ENCODE data around the gene MAP2K2. TPM values are rescaled to one million over a fixed set of nuclear protein-coding genes. Genes with fewer than 3 reads are reported as not detected.
"Not testable (repeated sequence)": the region's sequence is repeated elsewhere in the genome, so short reads cannot be mapped to it uniquely, and the experiment has no call there.

MAP2K2 gene
- total and polyA plus RNA-seq, 2 donors (not counting 3 experiments of a cell fraction or from before 2014, with no cell fraction given) = 126 to 171 TPM

GRCh38 chr19:4144666-4145249 lies 20.8 kb upstream of the MAP2K2 start:
- no peak overlapping the region for H2AFZ ChIP-seq (ENCODE audit: low read depth, low read length)
- H3K9ac ChIP-seq (replicated peaks; ENCODE audit: extremely low read depth, insufficient read depth, low read length) = no peak overlapping the region
- no peaks in the 10 kb centered on the region for H3K79me2 ChIP-seq (ENCODE audit: control insufficient read depth, insufficient read depth, low read length)
- no peak overlapping the region for H3K4me3 ChIP-seq (replicated peaks in 1 of 3; ENCODE audit: insufficient read depth in 1 of 3, low read depth in 1 of 3, low read length in 3 of 3)
- peaks cover 5% of the 10 kb centered on the region for H3K4me1 ChIP-seq (ENCODE audit: control insufficient read depth, extremely low read depth, insufficient read depth, low read length)
- no peaks in the 10 kb centered on the region for H4K20me1 ChIP-seq (replicated peaks; ENCODE audit: control insufficient read depth, extremely low read depth, insufficient read depth, low read length)
- no peak overlapping the region for H3K27ac ChIP-seq (ENCODE audit: insufficient read depth, low read depth, low read length)
- ChIA-PET CTCF (no interaction called here), POLR2A (no interaction called here)
- H3K4me2 ChIP-seq (ENCODE audit: insufficient read depth, low read length) = no peak overlapping the region
- BruUV-seq (replicated peaks) = no TSS peak
- H3K27me3 ChIP-seq (ENCODE audit: control insufficient read depth in 2 of 2, insufficient read depth in 2 of 2, low read length in 2 of 2) = no peaks in the 10 kb centered on the region
- dilution Hi-C loops (cut with MboI; ENCODE audit: extremely low pct_ligation_motif_present, low sequenced_read_pairs) (no loop called here), intact Hi-C loops (cut with micrococcal nuclease) (no loop called here)
- FAIRE-seq = no peak
- TF ChIP-seq, protein P1, sequence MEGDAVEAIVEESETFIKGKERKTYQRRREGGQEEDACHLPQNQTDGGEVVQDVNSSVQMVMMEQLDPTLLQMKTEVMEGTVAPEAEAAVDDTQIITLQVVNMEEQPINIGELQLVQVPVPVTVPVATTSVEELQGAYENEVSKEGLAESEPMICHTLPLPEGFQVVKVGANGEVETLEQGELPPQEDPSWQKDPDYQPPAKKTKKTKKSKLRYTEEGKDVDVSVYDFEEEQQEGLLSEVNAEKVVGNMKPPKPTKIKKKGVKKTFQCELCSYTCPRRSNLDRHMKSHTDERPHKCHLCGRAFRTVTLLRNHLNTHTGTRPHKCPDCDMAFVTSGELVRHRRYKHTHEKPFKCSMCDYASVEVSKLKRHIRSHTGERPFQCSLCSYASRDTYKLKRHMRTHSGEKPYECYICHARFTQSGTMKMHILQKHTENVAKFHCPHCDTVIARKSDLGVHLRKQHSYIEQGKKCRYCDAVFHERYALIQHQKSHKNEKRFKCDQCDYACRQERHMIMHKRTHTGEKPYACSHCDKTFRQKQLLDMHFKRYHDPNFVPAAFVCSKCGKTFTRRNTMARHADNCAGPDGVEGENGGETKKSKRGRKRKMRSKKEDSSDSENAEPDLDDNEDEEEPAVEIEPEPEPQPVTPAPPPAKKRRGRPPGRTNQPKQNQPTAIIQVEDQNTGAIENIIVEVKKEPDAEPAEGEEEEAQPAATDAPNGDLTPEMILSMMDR (IDR thresholded peaks at IDR 0.05; ENCODE audit: extremely low read depth in 1 of 2, insufficient read depth in 1 of 2, low read depth in 1 of 2, low read length in 2 of 2) = no peak
- no peak for TF ChIP-seq POLR2AphosphoS5 (IDR thresholded peaks at IDR 0.05; ENCODE audit: insufficient read depth, low read depth, low read length)
- TF ChIP-seq GATA2 (IDR thresholded peaks at IDR 0.05; ENCODE audit: insufficient read depth, insufficient read length, low read depth, low read length) = no peak
- TF ChIP-seq, protein P2, sequence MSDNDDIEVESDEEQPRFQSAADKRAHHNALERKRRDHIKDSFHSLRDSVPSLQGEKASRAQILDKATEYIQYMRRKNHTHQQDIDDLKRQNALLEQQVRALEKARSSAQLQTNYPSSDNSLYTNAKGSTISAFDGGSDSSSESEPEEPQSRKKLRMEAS (IDR thresholded peaks at IDR 0.05; ENCODE audit: insufficient read depth, insufficient read length) = no peak
- TF ChIP-seq POLR2A (IDR thresholded peaks at IDR 0.05; ENCODE audit: low read depth, low read length) = no peak
- TF ChIP-seq EZH2 (IDR thresholded peaks at IDR 0.05; ENCODE audit: borderline replicate concordance, low read depth, low read length, severe bottlenecking) = no peak
- no peak for TF ChIP-seq FOS (IDR thresholded peaks at IDR 0.05; ENCODE audit: borderline replicate concordance, insufficient read depth, low read length)
- no peak for TF ChIP-seq JUN (IDR thresholded peaks at IDR 0.05; ENCODE audit: borderline replicate concordance, insufficient read depth, insufficient read length, low read depth)
- TF ChIP-seq MYC (IDR thresholded peaks at IDR 0.05; ENCODE audit: low read depth, low read length) = no peak
- no peaks in the 10 kb centered on the region for H3K9me3 ChIP-seq (replicated peaks; ENCODE audit: control insufficient read depth, insufficient read depth, low read length)
- DNase-seq (ENCODE audit: low read depth, low spot score) = no peak
- H3K36me3 ChIP-seq (ENCODE audit: control insufficient read depth in 2 of 2, extremely low read depth in 1 of 2, insufficient read depth in 2 of 2, low read length in 2 of 2) = no peaks in the 10 kb centered on the region
- H3K9me1 ChIP-seq (replicated peaks; ENCODE audit: control insufficient read depth, extremely low read depth, insufficient read depth, low read length) = no peaks in the 10 kb centered on the region

- H3K36me3 ChIP-seq (ENCODE audit: control insufficient read depth in 2 of 2, extremely low read depth in 1 of 2, insufficient read depth in 2 of 2, low read length in 2 of 2); H3K4me1 ChIP-seq (ENCODE audit: control insufficient read depth, extremely low read depth, insufficient read depth, low read length); H3K9me1 ChIP-seq (replicated peaks; ENCODE audit: control insufficient read depth, extremely low read depth, insufficient read depth, low read length); FAIRE-seq; intact Hi-C loops (cut with micrococcal nuclease); DNase-seq (ENCODE audit: low read depth, low spot score); dilution Hi-C loops (cut with MboI; ENCODE audit: extremely low pct_ligation_motif_present, low sequenced_read_pairs); H3K27ac ChIP-seq (ENCODE audit: insufficient read depth, low read depth, low read length); CTCF ChIA-PET; H3K9me3 ChIP-seq (replicated peaks; ENCODE audit: control insufficient read depth, insufficient read depth, low read length); H4K20me1 ChIP-seq (replicated peaks; ENCODE audit: control insufficient read depth, extremely low read depth, insufficient read depth, low read length); H3K79me2 ChIP-seq (ENCODE audit: control insufficient read depth, insufficient read depth, low read length); H3K4me3 ChIP-seq (replicated peaks in 1 of 3; ENCODE audit: insufficient read depth in 1 of 3, low read depth in 1 of 3, low read length in 3 of 3); H2AFZ ChIP-seq (ENCODE audit: low read depth, low read length); BruUV-seq (replicated peaks); H3K4me2 ChIP-seq (ENCODE audit: insufficient read depth, low read length); H3K9ac ChIP-seq (replicated peaks; ENCODE audit: extremely low read depth, insufficient read depth, low read length); H3K27me3 ChIP-seq (ENCODE audit: control insufficient read depth in 2 of 2, insufficient read depth in 2 of 2, low read length in 2 of 2); POLR2A ChIA-PET: not testable (repeated sequence)
Measured at GRCh38 chr19:4142916-4143315, 19.0 kb upstream of the MAP2K2 start.

Data from endothelial cell of umbilical vein (primary cell).